ENCODE results near the gene WDFY4.

- TF ChIP-seq SIN3A (IDR thresholded peaks at IDR 0.05; ENCODE audit: borderline replicate concordance, low read depth, low read length) = no peak
- TF ChIP-seq, protein P1, sequence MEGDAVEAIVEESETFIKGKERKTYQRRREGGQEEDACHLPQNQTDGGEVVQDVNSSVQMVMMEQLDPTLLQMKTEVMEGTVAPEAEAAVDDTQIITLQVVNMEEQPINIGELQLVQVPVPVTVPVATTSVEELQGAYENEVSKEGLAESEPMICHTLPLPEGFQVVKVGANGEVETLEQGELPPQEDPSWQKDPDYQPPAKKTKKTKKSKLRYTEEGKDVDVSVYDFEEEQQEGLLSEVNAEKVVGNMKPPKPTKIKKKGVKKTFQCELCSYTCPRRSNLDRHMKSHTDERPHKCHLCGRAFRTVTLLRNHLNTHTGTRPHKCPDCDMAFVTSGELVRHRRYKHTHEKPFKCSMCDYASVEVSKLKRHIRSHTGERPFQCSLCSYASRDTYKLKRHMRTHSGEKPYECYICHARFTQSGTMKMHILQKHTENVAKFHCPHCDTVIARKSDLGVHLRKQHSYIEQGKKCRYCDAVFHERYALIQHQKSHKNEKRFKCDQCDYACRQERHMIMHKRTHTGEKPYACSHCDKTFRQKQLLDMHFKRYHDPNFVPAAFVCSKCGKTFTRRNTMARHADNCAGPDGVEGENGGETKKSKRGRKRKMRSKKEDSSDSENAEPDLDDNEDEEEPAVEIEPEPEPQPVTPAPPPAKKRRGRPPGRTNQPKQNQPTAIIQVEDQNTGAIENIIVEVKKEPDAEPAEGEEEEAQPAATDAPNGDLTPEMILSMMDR (IDR thresholded peaks at IDR 0.05) = no peak
- TF ChIP-seq GABPA (IDR thresholded peaks at IDR 0.05; ENCODE audit: low read depth) = no peak
- TF ChIP-seq, protein P2, sequence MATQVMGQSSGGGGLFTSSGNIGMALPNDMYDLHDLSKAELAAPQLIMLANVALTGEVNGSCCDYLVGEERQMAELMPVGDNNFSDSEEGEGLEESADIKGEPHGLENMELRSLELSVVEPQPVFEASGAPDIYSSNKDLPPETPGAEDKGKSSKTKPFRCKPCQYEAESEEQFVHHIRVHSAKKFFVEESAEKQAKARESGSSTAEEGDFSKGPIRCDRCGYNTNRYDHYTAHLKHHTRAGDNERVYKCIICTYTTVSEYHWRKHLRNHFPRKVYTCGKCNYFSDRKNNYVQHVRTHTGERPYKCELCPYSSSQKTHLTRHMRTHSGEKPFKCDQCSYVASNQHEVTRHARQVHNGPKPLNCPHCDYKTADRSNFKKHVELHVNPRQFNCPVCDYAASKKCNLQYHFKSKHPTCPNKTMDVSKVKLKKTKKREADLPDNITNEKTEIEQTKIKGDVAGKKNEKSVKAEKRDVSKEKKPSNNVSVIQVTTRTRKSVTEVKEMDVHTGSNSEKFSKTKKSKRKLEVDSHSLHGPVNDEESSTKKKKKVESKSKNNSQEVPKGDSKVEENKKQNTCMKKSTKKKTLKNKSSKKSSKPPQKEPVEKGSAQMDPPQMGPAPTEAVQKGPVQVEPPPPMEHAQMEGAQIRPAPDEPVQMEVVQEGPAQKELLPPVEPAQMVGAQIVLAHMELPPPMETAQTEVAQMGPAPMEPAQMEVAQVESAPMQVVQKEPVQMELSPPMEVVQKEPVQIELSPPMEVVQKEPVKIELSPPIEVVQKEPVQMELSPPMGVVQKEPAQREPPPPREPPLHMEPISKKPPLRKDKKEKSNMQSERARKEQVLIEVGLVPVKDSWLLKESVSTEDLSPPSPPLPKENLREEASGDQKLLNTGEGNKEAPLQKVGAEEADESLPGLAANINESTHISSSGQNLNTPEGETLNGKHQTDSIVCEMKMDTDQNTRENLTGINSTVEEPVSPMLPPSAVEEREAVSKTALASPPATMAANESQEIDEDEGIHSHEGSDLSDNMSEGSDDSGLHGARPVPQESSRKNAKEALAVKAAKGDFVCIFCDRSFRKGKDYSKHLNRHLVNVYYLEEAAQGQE (IDR thresholded peaks at IDR 0.05; ENCODE audit: low read depth, low read length) = no peak
- TF ChIP-seq TEAD4 (IDR thresholded peaks at IDR 0.05; ENCODE audit: borderline replicate concordance, insufficient read depth) = no peak
- no peak for TF ChIP-seq POLR2AphosphoS5 (IDR thresholded peaks at IDR 0.05; ENCODE audit: low read depth, low read length)
- TF ChIP-seq YY1 (IDR thresholded peaks at IDR 0.05; ENCODE audit: low read depth) = no peak
- TF ChIP-seq MXI1 (IDR thresholded peaks at IDR 0.05; ENCODE audit: low read depth, low read length) = no peak
- TF ChIP-seq USF2 (IDR thresholded peaks at IDR 0.05; ENCODE audit: borderline replicate concordance, low read depth, low read length) = no peak
Observed at GRCh38 chr10:48708144-48708543, 23.5 kb downstream of the WDFY4 start.
